Adipocyte (in vitro differentiated cells): ENCODE data around the gene EEA1.

Experiments used
- DNase-seq: peaks from one replicate; pipeline ENCODE4 v3.0.0-alpha.2; 2015; ENCODE audit warnings: low read depth
- H3K27me3 ChIP-seq: replicated peaks from 2 replicates; pipeline ENCODE4 v1.7.0; 2013; ENCODE audit warnings: mild to moderate bottlenecking, low read length, moderate library complexity; ENCODE audit not compliant: control insufficient read depth, insufficient read depth
- H3K36me3 ChIP-seq: 2 replicates; pipeline ENCODE4 v1.7.0; 2013; ENCODE audit warnings: low read length, mild to moderate bottlenecking, moderate library complexity; ENCODE audit not compliant: control insufficient read depth, insufficient read depth, severe bottlenecking
- H3K4me1 ChIP-seq: 2 replicates; pipeline ENCODE4 v1.7.0; 2013; ENCODE audit warnings: mild to moderate bottlenecking, low read length, moderate library complexity; ENCODE audit not compliant: control insufficient read depth, insufficient read depth
- H3K4me3 ChIP-seq: 2 replicates; pipeline ENCODE4 v1.7.0; 2013; ENCODE audit warnings: mild to moderate bottlenecking, low read length, moderate library complexity
- H3K9ac ChIP-seq: 2 replicates; pipeline ENCODE4 v1.7.0; 2013; ENCODE audit warnings: mild to moderate bottlenecking, low read length, moderate library complexity
- H3K9me3 ChIP-seq: 2 replicates; pipeline ENCODE4 v1.7.0; 2013; ENCODE audit warnings: mild to moderate bottlenecking, low read length, moderate library complexity; ENCODE audit not compliant: control insufficient read depth

The EEA1 gene

DNA sequence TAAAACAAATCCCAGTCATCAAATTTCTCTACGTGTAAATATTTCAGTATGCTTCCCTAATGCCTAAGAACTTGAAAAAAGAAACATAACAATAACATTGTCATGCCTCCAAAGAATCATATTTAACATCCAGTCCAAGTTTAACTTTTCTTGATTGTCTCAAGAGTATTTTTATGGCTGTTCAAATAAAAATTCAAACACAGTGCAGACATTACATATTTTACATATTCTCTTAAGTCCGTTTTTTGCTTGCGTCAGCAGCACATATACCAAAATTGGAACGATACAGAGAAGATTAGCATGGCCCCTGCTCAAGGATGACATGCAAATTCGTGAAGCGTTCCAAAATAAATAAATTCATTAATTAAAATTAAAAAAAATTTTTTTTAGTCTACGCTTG, 23.3 kb upstream of the EEA1 start:
- Histone ChIP-seq H3K9ac (no peak overlapping the region), H3K9me3 (no peaks in the 10 kb centered on the region), H3K27me3 (no peaks in the 10 kb centered on the region), H3K36me3 (no peaks in the 10 kb centered on the region), H3K4me1 (peaks cover 10% of the 10 kb centered on the region), H3K4me3 (no peak overlapping the region)
- peak; percentile 9 for DNase-seq

DNA sequence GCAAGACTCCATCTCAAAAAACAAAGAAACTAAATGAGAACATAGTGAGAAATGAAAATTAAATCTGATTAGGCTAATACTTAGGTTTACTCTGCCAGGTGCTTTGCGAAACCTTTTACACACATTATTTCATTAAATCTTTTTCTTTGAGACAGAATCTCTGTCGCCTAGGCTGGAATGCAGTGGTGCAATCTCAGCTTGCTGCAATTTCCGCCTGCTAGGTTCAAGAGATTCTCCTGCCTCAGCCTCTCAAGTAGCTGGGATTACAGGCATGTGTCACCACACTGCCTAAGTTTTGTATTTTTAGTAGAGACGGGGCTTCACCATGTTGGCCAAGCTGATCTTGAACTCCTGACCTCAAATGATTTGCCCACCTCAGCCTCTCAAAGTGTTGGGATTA, 21.9 kb upstream of the EEA1 start:
- H3K27me3 ChIP-seq = no peaks in the 10 kb centered on the region
- DNase-seq = no peak
- no peak overlapping the region for H3K9ac ChIP-seq
- peaks cover 7% of the 10 kb centered on the region for H3K4me1 ChIP-seq
- H3K4me3 ChIP-seq = no peak overlapping the region
- no peaks in the 10 kb centered on the region for H3K9me3 ChIP-seq
- no peaks in the 10 kb centered on the region for H3K36me3 ChIP-seq

DNA sequence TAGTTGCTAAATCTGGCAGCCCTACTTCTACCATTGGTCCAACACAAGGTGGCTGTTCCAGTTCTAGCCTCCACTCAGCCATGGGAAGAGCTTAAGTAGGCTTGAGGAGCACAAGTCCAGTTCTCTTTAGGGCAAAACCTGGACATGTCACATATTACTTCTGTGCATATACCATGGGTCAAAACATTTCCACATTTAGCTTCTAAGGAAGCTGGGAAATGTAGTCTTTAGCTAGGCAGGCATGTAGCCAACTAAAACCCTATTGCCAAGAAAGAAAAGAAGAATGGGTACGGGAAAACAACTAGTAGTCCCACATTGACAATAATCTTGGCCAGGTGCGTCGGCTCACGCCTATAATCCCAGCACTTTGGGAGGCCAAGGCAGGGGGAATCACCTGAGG, 20.9 kb upstream of the EEA1 start:
- Histone ChIP-seq H3K4me3 (no peak overlapping the region), H3K9me3 (no peaks in the 10 kb centered on the region), H3K4me1 (peaks cover 10% of the 10 kb centered on the region), H3K9ac (no peak overlapping the region), H3K36me3 (no peaks in the 10 kb centered on the region), H3K27me3 (no peaks in the 10 kb centered on the region)
- DNase-seq = no peak

DNA sequence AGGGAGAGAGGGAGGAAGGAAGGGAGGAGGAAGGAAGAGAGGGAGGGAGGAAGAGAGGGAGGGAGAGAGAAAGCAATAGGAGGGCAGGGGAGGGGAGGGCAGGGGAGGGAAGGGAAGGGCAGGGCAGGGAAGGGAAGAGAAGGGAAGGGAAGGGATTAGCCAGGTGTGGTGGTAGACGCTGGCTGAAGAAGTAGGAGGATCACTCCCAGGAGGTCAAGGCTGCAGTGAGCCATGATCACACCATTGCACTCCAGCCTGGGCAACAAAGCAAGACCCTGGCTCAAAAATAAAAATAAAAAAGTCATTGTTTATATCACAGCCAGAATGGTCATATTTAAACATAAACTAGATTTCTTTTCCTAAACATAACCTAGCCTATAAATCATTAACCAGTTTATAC, 20.4 kb upstream of the EEA1 start:
- H3K9ac ChIP-seq = no peak overlapping the region
- no peaks in the 10 kb centered on the region for H3K36me3 ChIP-seq
- H3K4me1 ChIP-seq = peaks cover 10% of the 10 kb centered on the region
- H3K27me3 ChIP-seq = no peaks in the 10 kb centered on the region
- DNase-seq = no peak
- no peak overlapping the region for H3K4me3 ChIP-seq
- H3K9me3 ChIP-seq = no peaks in the 10 kb centered on the region

DNA sequence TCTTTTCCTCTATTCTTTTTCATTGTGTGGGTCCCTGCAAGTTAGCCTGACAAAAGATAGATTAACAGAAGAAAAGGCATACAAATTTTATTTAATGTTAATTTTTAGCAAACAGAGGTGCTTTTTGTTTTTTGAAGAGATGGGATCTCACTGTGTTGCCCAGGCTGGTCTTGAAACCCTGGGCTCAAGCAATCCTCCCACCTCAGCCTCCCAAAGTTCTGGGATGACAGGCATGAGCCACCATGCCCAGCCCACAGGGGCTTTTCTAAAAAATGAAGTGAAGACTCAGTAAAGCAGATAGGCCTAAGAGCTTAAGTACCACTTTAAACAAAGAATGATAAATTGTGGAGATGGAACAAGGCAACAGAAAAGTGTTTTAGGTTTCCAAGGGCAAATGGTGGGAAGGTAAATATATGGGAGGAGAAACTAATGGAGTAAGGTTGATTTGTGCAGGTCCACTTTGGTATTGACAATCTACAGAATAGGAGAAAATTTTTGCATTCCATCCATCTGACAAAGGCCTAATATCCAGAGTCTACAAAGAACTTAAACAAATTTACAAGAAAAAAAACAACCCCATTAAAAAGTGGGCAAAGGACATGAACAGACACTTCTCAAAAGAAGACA, 18.6 kb upstream of the EEA1 start:
- Histone ChIP-seq H3K9ac (no peak overlapping the region), H3K36me3 (no peaks in the 10 kb centered on the region), H3K4me1 (peaks cover 25% of the 10 kb centered on the region), H3K27me3 (no peaks in the 10 kb centered on the region), H3K9me3 (no peaks in the 10 kb centered on the region), H3K4me3 (no peak overlapping the region)
- no peak for DNase-seq

DNA sequence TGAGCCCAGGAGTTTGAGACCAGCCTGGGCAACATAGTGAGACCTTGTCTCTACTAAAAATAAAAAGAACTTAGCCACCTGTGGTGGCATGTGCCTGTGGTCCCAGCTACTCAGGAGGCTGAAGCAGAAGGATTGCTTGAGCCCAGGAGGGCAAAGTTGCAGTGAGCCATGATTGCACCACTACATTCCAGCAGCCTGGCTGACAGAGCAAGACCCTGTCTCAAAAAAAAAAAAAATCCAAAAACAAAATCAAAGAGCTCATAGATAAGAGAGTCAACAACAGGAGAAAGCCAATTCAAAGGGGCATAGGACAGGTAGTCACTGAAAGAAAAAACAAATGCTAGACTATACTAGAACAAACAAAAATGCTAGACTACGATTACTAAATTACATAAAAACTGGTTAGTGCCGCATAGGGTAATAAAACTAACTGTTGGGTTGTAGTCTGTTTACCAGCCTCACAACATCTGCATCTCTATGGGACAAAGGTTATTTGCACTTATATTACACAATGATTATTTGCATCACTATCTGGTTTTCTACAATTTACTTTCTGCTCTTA, 16.6 kb upstream of the EEA1 start:
- no peaks in the 10 kb centered on the region for H3K27me3 ChIP-seq
- H3K4me3 ChIP-seq = no peak overlapping the region
- H3K36me3 ChIP-seq = no peaks in the 10 kb centered on the region
- no peak for DNase-seq
- H3K4me1 ChIP-seq = peaks cover 28% of the 10 kb centered on the region
- H3K9me3 ChIP-seq = no peaks in the 10 kb centered on the region
- no peak overlapping the region for H3K9ac ChIP-seq

DNA sequence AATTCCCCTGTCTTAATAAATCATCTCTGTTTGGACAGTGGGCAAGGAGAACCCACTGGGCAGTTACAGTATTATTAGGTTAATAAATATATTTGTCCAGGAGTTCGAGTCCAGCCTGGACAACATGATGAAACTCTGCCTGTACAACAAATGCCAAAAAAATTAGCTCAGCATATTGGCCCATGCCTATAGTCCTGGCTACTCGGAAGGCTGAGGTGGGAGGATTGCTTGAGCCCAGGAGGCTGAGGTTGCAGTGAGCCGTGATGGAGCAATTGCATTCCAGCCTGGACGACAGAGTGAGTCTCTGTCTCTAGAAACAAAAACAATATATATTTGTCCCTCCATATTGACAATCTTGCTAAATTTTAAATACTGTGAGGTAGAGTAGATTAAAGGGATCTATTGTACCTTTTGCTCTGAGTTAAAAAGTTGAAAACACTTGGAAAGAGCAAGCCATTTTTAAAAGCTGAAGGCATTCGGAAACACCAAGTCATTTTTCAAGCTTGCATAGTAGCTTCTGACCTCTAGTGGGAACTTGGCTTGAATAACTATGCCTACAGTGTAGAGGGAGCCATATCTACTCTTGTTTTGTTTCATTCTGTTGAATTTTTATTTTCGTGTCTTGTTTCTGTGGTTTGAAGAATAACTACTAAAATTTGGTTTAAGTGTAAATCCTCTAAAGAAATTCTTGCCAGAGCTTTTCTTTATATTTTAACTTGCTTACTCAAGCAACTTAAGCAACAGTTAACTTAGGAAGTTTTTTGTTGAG, 14.6 kb upstream of the EEA1 start:
- DNase-seq = peak; percentile 27
- Histone ChIP-seq H3K9me3 (no peaks in the 10 kb centered on the region), H3K4me1 (peaks cover 28% of the 10 kb centered on the region), H3K36me3 (no peaks in the 10 kb centered on the region), H3K4me3 (peak overlapping the region; percentile 58), H3K27me3 (no peaks in the 10 kb centered on the region), H3K9ac (peak overlapping the region; percentile 62)

DNA sequence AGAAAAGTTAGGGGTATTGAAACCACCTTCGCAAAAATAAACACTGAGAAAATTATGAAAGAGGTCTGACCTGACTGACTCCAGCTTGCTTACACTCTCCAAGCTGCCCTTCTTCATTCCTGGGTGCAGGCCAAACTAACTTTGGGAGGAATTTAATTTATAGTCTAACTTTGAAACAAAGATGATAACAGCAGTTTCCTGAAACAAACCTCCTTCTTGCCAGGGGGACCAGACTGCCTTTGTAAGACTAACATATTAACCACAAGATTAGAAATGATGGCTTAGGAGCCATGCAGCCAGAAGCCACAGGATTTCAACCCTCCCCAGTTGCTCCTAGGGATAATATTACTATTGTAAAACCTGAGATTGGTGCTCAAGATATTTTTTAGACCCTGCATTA, 13.8 kb upstream of the EEA1 start:
- Histone ChIP-seq H3K4me1 (peaks cover 28% of the 10 kb centered on the region), H3K9ac (peak overlapping the region; percentile 62), H3K4me3 (no peak overlapping the region), H3K27me3 (no peaks in the 10 kb centered on the region), H3K36me3 (no peaks in the 10 kb centered on the region), H3K9me3 (no peaks in the 10 kb centered on the region)
- peak; percentile 64 for DNase-seq

DNA sequence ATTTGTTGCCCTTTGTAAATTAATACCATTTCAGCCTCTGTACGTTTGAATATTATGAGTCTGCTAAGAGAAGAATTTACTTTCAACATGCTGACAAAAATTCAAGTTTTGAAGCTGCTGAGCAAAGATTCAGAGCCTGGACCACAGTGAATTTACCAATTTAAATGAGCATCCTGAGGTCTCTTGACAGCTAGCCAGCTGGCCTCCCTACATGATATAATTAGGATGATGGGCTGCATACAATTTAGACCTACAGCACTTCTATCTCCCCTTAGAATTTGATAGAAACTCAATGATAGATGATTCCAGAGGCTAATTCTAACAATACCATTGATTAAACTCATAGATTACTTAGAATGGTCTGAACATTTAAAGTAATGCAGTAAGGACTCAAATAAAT, 10.0 kb upstream of the EEA1 start:
- Histone ChIP-seq H3K9ac (no peak overlapping the region), H3K36me3 (no peaks in the 10 kb centered on the region), H3K4me1 (peaks cover 16% of the 10 kb centered on the region), H3K9me3 (no peaks in the 10 kb centered on the region), H3K4me3 (no peak overlapping the region), H3K27me3 (no peaks in the 10 kb centered on the region)
- no peak for DNase-seq

DNA sequence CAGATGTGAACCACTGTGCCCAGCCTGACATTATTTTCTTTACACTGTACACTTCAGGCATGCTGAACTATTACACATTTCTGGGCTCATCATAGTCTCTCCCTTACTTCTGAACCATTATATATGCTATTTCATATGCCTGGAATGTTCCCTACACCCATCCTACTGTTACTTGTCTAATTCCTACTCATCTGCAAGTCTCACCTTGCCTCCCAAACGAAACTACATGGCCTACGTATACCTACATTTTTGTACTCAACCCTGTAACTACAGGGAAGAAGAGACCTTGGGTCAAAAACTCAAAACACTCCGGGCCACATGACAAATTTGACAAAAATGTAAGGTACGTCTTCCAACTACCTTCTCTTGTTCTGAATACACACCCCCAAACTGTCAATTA, 9.5 kb upstream of the EEA1 start:
- H3K4me1 ChIP-seq = peaks cover 12% of the 10 kb centered on the region
- H3K9me3 ChIP-seq = no peaks in the 10 kb centered on the region
- H3K36me3 ChIP-seq = no peaks in the 10 kb centered on the region
- no peak for DNase-seq
- no peak overlapping the region for H3K4me3 ChIP-seq
- H3K27me3 ChIP-seq = no peaks in the 10 kb centered on the region
- H3K9ac ChIP-seq = no peak overlapping the region

DNA sequence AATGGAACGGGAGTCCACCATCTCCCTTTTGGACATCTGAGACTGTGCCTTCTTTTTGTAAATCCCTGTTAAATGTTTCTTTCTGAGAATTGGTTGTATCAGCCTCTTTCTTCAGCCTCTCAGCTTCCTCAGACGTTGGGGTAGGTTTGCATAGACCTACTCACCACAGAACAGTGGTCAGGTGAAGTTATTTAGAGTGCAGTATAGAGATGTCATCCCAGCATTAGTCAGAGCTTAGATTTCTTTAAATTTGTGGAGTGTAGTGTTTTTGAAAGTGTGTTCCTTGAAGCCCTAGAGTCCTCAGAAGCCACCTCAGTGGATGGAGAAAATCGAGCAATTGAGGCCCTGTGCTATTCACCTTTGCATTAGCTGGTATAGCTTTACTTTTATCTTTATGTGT, 8.9 kb upstream of the EEA1 start:
- Histone ChIP-seq H3K4me1 (peaks cover 6% of the 10 kb centered on the region), H3K36me3 (no peaks in the 10 kb centered on the region), H3K4me3 (no peak overlapping the region), H3K27me3 (no peaks in the 10 kb centered on the region), H3K9me3 (no peaks in the 10 kb centered on the region), H3K9ac (no peak overlapping the region)
- no peak for DNase-seq
